ENCODE data around the gene MOSMO.

DNA sequence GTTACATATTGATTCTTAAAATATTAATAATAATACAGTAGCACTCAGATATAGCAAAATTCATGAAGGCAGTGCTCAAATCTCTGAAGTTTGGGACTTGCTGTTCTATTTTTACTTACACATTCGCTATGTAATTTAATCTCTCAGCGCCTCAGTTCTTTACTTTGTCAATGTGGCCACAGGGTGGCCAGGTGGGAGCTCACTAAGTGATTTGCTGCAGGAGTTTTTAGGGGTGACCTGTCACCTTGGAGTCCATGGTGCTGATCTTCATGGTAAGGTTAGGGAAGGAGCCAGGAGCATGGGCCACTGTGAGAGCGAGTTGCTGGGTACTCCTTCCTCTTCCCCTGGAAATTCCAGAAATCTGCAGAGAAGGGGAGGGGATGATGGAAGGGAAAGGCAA lies 112.5 kb downstream of the MOSMO start:
- TF ChIP-seq, protein P1, sequence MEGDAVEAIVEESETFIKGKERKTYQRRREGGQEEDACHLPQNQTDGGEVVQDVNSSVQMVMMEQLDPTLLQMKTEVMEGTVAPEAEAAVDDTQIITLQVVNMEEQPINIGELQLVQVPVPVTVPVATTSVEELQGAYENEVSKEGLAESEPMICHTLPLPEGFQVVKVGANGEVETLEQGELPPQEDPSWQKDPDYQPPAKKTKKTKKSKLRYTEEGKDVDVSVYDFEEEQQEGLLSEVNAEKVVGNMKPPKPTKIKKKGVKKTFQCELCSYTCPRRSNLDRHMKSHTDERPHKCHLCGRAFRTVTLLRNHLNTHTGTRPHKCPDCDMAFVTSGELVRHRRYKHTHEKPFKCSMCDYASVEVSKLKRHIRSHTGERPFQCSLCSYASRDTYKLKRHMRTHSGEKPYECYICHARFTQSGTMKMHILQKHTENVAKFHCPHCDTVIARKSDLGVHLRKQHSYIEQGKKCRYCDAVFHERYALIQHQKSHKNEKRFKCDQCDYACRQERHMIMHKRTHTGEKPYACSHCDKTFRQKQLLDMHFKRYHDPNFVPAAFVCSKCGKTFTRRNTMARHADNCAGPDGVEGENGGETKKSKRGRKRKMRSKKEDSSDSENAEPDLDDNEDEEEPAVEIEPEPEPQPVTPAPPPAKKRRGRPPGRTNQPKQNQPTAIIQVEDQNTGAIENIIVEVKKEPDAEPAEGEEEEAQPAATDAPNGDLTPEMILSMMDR (IDR thresholded peaks at IDR 0.05) = no peak
- no peak for TF ChIP-seq POLR2A (IDR thresholded peaks at IDR 0.05)

All from adrenal gland (tissue), 5 donors.